Transverse colon (tissue), 4 donors: ENCODE measurements around the gene DCAF8L2. TPM values are rescaled to one million over a fixed set of nuclear protein-coding genes. Genes with fewer than 3 reads are reported as not detected.

ENCODE experiments used
- DNase-seq: peaks from one replicate; pipeline ENCODE4 v3.0.0-alpha.2; 2019
- H3K27ac ChIP-seq, 4 donors: fragments of 200-600 bp; sonication (generic); 2 replicates each; pipeline ENCODE4 v1.5.1; 2016 to 2018; ENCODE audit warnings: inconsistent platforms in 4 of 4
- H3K27me3 ChIP-seq: fragments of 200-600 bp; sonication (generic); 2 replicates; pipeline ENCODE4 v1.5.1; 2017; ENCODE audit warnings: inconsistent platforms
- H3K36me3 ChIP-seq, 4 donors: fragments of 200-600 bp; sonication (generic); 2 replicates each; pipeline ENCODE4 v1.5.1; 2017 to 2019; ENCODE audit warnings: inconsistent platforms in 4 of 4
- H3K4me1 ChIP-seq, 4 donors: fragments of 200-600 bp; sonication (generic); 2 replicates each; pipeline ENCODE4 v1.5.1; 2017 to 2020; ENCODE audit warnings: inconsistent platforms in 4 of 4
- H3K4me3 ChIP-seq, 4 donors: fragments of 200-600 bp; sonication (generic); 1 replicate in 1 of 4; 2 replicates in 3 of 4; pipeline versions ENCODE4 v1.5.1 to v1.6.1; 2017 to 2019; ENCODE audit warnings: inconsistent platforms in 4 of 4
- H3K9me3 ChIP-seq, 2 donors: fragments of 200-600 bp; sonication (generic); 2 replicates each; pipeline ENCODE4 v1.5.1; 2017 to 2019; ENCODE audit warnings: inconsistent platforms in 2 of 2
- CTCF ChIP-seq, 5 experiments: fragments of 200-600 bp in 3 of 5; fragments of 450-650 bp in 2 of 5; sonication (generic) in 3 of 5; IDR thresholded peaks; 1 replicate in 2 of 5; 2 replicates in 3 of 5; pipeline ENCODE4 v1.5.1; 2016 to 2017; ENCODE audit warnings: antibody characterized with exemption in 5 of 5, inconsistent platforms in 3 of 5, mild to moderate bottlenecking in 2 of 5, moderate library complexity in 1 of 5
- EP300 ChIP-seq: sonication (generic); formaldehyde crosslinking; IDR thresholded peaks from one replicate; pipeline ENCODE4 v1.6.1; 2017; ENCODE audit warnings: antibody characterized with exemption, low read depth
- POLR2A ChIP-seq: fragments of 450-650 bp; IDR thresholded peaks from one replicate; pipeline ENCODE4 v1.6.1; 2016; ENCODE audit warnings: antibody characterized with exemption, mild to moderate bottlenecking, moderate library complexity
- POLR2AphosphoS5 ChIP-seq, 3 donors: sonication (generic); formaldehyde crosslinking; IDR thresholded peaks; one replicate each; pipeline ENCODE4 v1.6.1; 2016; ENCODE audit warnings: antibody characterized with exemption in 3 of 3
- WGBS, 2 donors: methylation state at CpG; one replicate each; pipeline ENCODE4 v1.1.5; 2018; ENCODE audit warnings: low coverage in 1 of 2; 5-methylcytosine and 5-hydroxymethylcytosine counted together
- in situ Hi-C, 4 donors: fragments of 200-750 bp; cut with MboI; loops; one replicate each; pipeline versions ENCODE4 v1.15.0 to v1.15.1; 2017; ENCODE audit warnings: low sequenced_read_pairs in 3 of 4, low pct_ligation_motif_present in 1 of 4, low pct_unique_long_range_greater_than_20kb in 1 of 4
- intact Hi-C: fragments of 100-400 bp; cut with DNase I; formaldehyde crosslinking; loops from one replicate; pipeline ENCODE4 v1.15.1; 2023; ENCODE audit warnings: low total_unique reads
- total RNA-seq, 4 donors: library from RNA; depleted of rRNA; stranded (reverse); fragments of >200 nt; gene quantifications; one replicate each; pipeline ENCODE4 v1.1.0, GENCODE V29; 2016

Gene DCAF8L2
- total RNA-seq, 4 donors from 2014 or later, result not detected

DNA sequence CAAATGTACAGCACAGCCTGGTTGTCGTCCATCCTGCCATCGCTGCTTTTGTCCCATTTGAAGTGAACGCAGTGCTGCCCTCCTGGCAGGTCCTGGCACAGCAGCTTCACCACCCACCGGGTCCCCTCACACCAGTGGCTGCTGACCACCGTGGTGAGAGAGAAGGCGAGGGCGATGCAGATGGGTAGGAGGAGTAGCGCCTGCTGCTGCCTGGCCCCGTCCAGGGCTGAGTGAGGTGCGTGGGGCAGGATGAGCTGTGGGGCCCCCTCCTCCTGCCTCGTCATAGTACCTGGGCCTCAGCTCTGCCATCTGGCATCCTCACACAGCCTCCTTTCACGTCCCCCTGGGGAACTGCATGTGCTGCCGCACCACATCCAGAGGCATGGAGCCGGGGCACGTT, 1.8 kb downstream of the DCAF8L2 start:
- no peak for DNase-seq
- no peaks in the 10 kb centered on the region for H3K9me3 ChIP-seq
- intact Hi-C loops, result no loop called here
- H3K36me3 ChIP-seq, result no peaks in the 10 kb centered on the region
- H3K4me3 ChIP-seq, result no peak overlapping the region
- in situ Hi-C loops, result no loop called here
- H3K27ac ChIP-seq, result no peak overlapping the region
- H3K4me1 ChIP-seq, result no peaks in the 10 kb centered on the region
- WGBS, 2 donors, result 76 to 77% methylated on average over 2 to 15 of the region's 15 CpGs
- TF ChIP-seq CTCF (IDR thresholded peaks at IDR 0.05) (no peak), POLR2AphosphoS5 (IDR thresholded peaks at IDR 0.05) (no peak), EP300 (no peak), POLR2A (no peak)
- H3K27me3 ChIP-seq, result no peaks in the 10 kb centered on the region

- H3K4me3 ChIP-seq, result no peak overlapping the region
- 61 to 83% methylated on average over 1 to 2 of the region's 2 CpGs for WGBS, 2 donors
- no peaks in the 10 kb centered on the region for H3K36me3 ChIP-seq
- DNase-seq, result no peak
- no peaks in the 10 kb centered on the region for H3K27me3 ChIP-seq
- TF ChIP-seq POLR2A (no peak), CTCF (IDR thresholded peaks at IDR 0.05) (no peak), EP300 (no peak), POLR2AphosphoS5 (IDR thresholded peaks at IDR 0.05) (no peak)
- intact Hi-C loops (no loop called here), in situ Hi-C loops (no loop called here)
- peak overlapping the region in 1 of 4 donors; percentile 12 for H3K27ac ChIP-seq
- peaks cover 0 to 7% (median 0%) of the 10 kb centered on the region in 4 donors for H3K4me1 ChIP-seq
- no peaks in the 10 kb centered on the region for H3K9me3 ChIP-seq
Observed at GRCh38 chrX:27597508-27597907, 7.4 kb downstream of the DCAF8L2 start.

- Histone ChIP-seq H3K27me3 (no peaks in the 10 kb centered on the region), H3K9me3 (no peaks in the 10 kb centered on the region), H3K4me1 (peaks cover 0 to 7% (median 0%) of the 10 kb centered on the region in 4 donors), H3K36me3 (no peaks in the 10 kb centered on the region), H3K4me3 (no peak overlapping the region), H3K27ac (peak overlapping the region in 2 of 4 donors; percentile 12 to 14)
- intact Hi-C loops (no loop called here), in situ Hi-C loops (no loop called here)
- DNase-seq, result peak; percentile 42
- no peak for TF ChIP-seq CTCF (IDR thresholded peaks at IDR 0.05)
- no peak for TF ChIP-seq POLR2A
- no peak for TF ChIP-seq EP300
- no peak for TF ChIP-seq POLR2AphosphoS5 (IDR thresholded peaks at IDR 0.05)
- 34% methylated on average over 9 of the region's 9 CpGs; no CpG with 5 or more reads in 1 of the 2 donors for WGBS, 2 donors
Observed at GRCh38 chrX:27598312-27598711, 8.2 kb downstream of the DCAF8L2 start.

DNA sequence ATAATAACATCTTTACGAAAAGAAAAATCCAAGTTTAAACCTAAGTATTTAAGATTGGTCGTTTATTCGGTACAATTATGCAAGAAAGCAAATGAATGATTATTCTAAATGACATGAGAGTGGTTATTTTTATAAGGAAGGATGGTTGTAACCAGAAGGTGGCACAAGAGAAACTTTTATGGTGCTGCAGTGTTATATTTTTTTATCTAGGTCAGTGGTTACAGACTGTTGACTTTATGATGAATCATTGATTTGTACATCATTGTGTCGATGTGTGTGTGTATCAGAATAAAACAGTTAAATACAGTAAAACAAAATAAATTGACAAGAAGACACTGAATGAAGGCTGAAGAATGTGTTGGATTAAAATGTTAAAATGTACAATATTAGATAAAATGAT, 9.8 kb downstream of the DCAF8L2 start:
- intact Hi-C loops, result no loop called here
- H3K4me1 ChIP-seq, result peaks cover 0 to 7% (median 0%) of the 10 kb centered on the region in 4 donors
- DNase-seq, result no peak
- 29 to 33% methylated on average over 4 of the region's 4 CpGs for WGBS, 2 donors
- H3K9me3 ChIP-seq, result no peaks in the 10 kb centered on the region
- no peak overlapping the region for H3K4me3 ChIP-seq
- no peaks in the 10 kb centered on the region for H3K36me3 ChIP-seq
- H3K27me3 ChIP-seq, result no peaks in the 10 kb centered on the region
- in situ Hi-C loops, result no loop called here
- no peak overlapping the region for H3K27ac ChIP-seq
- no peak for TF ChIP-seq EP300
- TF ChIP-seq POLR2A, result no peak
- peak in 1 of 5 experiments; percentile 24 for TF ChIP-seq CTCF (IDR thresholded peaks at IDR 0.05)
- TF ChIP-seq POLR2AphosphoS5 (IDR thresholded peaks at IDR 0.05), result no peak
